SJSA1 (cell line): Measurements from ENCODE around the gene ENDOU. TPM values are rescaled to one million over a fixed set of nuclear protein-coding genes. Genes with fewer than 3 reads are reported as not detected.

Source experiments
- DNase-seq, 2 experiments: peaks; one replicate each; pipeline ENCODE4 v3.0.0-alpha.2; 2015 to 2020; ENCODE audit warnings: low spot score in 2 of 2, low read depth in 1 of 2
- H3K27ac ChIP-seq: fragments of 250-450 bp; sonication (Bioruptor Pico); 2 replicates; pipeline ENCODE4 v1.5.1; 2020; ENCODE audit warnings: mild to moderate bottlenecking, moderate library complexity
- H3K27me3 ChIP-seq: fragments of 250-450 bp; sonication (Bioruptor Pico); replicated peaks from 2 replicates; pipeline ENCODE4 v1.5.1; 2020; ENCODE audit warnings: mild to moderate bottlenecking, moderate library complexity
- H3K36me3 ChIP-seq: fragments of 250-450 bp; sonication (Bioruptor Pico); 2 replicates; pipeline ENCODE4 v1.5.1; 2020; ENCODE audit warnings: mild to moderate bottlenecking
- H3K4me1 ChIP-seq: fragments of 250-450 bp; sonication (Bioruptor Pico); replicated peaks from 2 replicates; pipeline ENCODE4 v1.6.1; 2021; ENCODE audit warnings: mild to moderate bottlenecking
- H3K4me3 ChIP-seq: fragments of 250-450 bp; sonication (Bioruptor Pico); 2 replicates; pipeline ENCODE4 v1.5.1; 2020; ENCODE audit warnings: mild to moderate bottlenecking
- H3K9me3 ChIP-seq: fragments of 250-450 bp; sonication (Bioruptor Pico); replicated peaks from 2 replicates; pipeline ENCODE4 v1.5.1; 2020; ENCODE audit warnings: mild to moderate bottlenecking
- total RNA-seq: library from RNA; depleted of rRNA; stranded (reverse); fragments of >200 nt; shearing (Covaris generic); gene quantifications from 2 replicates; pipeline ENCODE4 v1.2.3, GENCODE V29; 2014; rRNA removed

Gene ENDOU
- not detected in 2 replicates for total RNA-seq

GRCh38 chr12:47725091-47725772, at the start of gene ENDOU:
Gene ENDOU, minus strand, starts transcription at chr12:47725490. Its CDS starts 77 bp downstream, at chr12:47725413.
- H3K36me3 ChIP-seq = no peaks in the 10 kb centered on the region
- no peak for DNase-seq
- no peaks in the 10 kb centered on the region for H3K27me3 ChIP-seq
- H3K4me3 ChIP-seq = no peak within 1 kb of the TSS
- peaks cover 33% of the 10 kb centered on the region for H3K4me1 ChIP-seq
- H3K27ac ChIP-seq = 0 out of 2 replicates have a peak within 1 kb of the TSS, but pooled peaks have one; percentile 18
- no peaks in the 10 kb centered on the region for H3K9me3 ChIP-seq

GRCh38 chr12:47774663-47775062, 49.4 kb upstream of the ENDOU start:
- Histone ChIP-seq H3K27me3 (no peaks in the 10 kb centered on the region), H3K36me3 (no peaks in the 10 kb centered on the region), H3K4me1 (peaks cover 15% of the 10 kb centered on the region), H3K9me3 (no peaks in the 10 kb centered on the region), H3K27ac (no peak overlapping the region), H3K4me3 (no peak overlapping the region)
- no peak for DNase-seq

GRCh38 chr12:47773858-47774580, 48.7 kb upstream of the ENDOU start:
- Histone ChIP-seq H3K27me3 (no peaks in the 10 kb centered on the region), H3K4me1 (peaks cover 17% of the 10 kb centered on the region), H3K9me3 (no peaks in the 10 kb centered on the region), H3K4me3 (peak overlapping the region; percentile 65), H3K36me3 (no peaks in the 10 kb centered on the region), H3K27ac (no peak overlapping the region)
- DNase-seq = no peak

- H3K27ac ChIP-seq = no peak within 1 kb of the TSS
- H3K9me3 ChIP-seq = no peaks in the 10 kb centered on the region
- H3K4me1 ChIP-seq = peaks cover 25% of the 10 kb centered on the region
- peak in 1 of 2 experiments; percentile 34 for DNase-seq
- no peaks in the 10 kb centered on the region for H3K27me3 ChIP-seq
- H3K36me3 ChIP-seq = no peaks in the 10 kb centered on the region
- peak within 1 kb of the TSS; percentile 65 for H3K4me3 ChIP-seq
These were observed 48.0 kb upstream of the ENDOU start, which contains the start of gene SLC48A1 for GRCh38 chr12:47773062-47773857. Gene SLC48A1, plus strand, starts transcription at chr12:47773238. Its CDS starts 67 bp downstream, at chr12:47773305.

GRCh38 chr12:47772738-47773061, 47.4 kb upstream of the ENDOU start:
- peaks cover 28% of the 10 kb centered on the region for H3K4me1 ChIP-seq
- DNase-seq = no peak
- peak overlapping the region; percentile 65 for H3K4me3 ChIP-seq
- H3K9me3 ChIP-seq = no peaks in the 10 kb centered on the region
- H3K36me3 ChIP-seq = no peaks in the 10 kb centered on the region
- no peak overlapping the region for H3K27ac ChIP-seq
- H3K27me3 ChIP-seq = no peaks in the 10 kb centered on the region

GRCh38 chr12:47772094-47772660, 46.9 kb upstream of the ENDOU start:
- H3K4me1 ChIP-seq = peaks cover 32% of the 10 kb centered on the region
- no peak for DNase-seq
- no peaks in the 10 kb centered on the region for H3K27me3 ChIP-seq
- H3K4me3 ChIP-seq = no peak overlapping the region
- no peak overlapping the region for H3K27ac ChIP-seq
- H3K36me3 ChIP-seq = no peaks in the 10 kb centered on the region
- H3K9me3 ChIP-seq = no peaks in the 10 kb centered on the region

- H3K27me3 ChIP-seq = no peaks in the 10 kb centered on the region
- H3K4me1 ChIP-seq = peaks cover 25% of the 10 kb centered on the region
- H3K9me3 ChIP-seq = no peaks in the 10 kb centered on the region
- DNase-seq = no peak
- H3K4me3 ChIP-seq = no peak overlapping the region
- no peaks in the 10 kb centered on the region for H3K36me3 ChIP-seq
- H3K27ac ChIP-seq = no peak overlapping the region
These were observed 46.0 kb upstream of the ENDOU start for GRCh38 chr12:47771304-47771703.

GRCh38 chr12:47770086-47770726, 44.9 kb upstream of the ENDOU start:
- H3K4me1 ChIP-seq = peaks cover 24% of the 10 kb centered on the region
- H3K27ac ChIP-seq = no peak overlapping the region
- DNase-seq = no peak
- no peak overlapping the region for H3K4me3 ChIP-seq
- no peaks in the 10 kb centered on the region for H3K36me3 ChIP-seq
- no peaks in the 10 kb centered on the region for H3K27me3 ChIP-seq
- H3K9me3 ChIP-seq = no peaks in the 10 kb centered on the region

GRCh38 chr12:47769234-47770085, 44.2 kb upstream of the ENDOU start:
- DNase-seq = no peak
- H3K9me3 ChIP-seq = no peaks in the 10 kb centered on the region
- no peaks in the 10 kb centered on the region for H3K27me3 ChIP-seq
- H3K36me3 ChIP-seq = no peaks in the 10 kb centered on the region
- no peak overlapping the region for H3K4me3 ChIP-seq
- H3K4me1 ChIP-seq = peaks cover 24% of the 10 kb centered on the region
- no peak overlapping the region for H3K27ac ChIP-seq

- Histone ChIP-seq H3K27ac (no peak overlapping the region), H3K27me3 (no peaks in the 10 kb centered on the region), H3K9me3 (no peaks in the 10 kb centered on the region), H3K4me1 (peaks cover 19% of the 10 kb centered on the region), H3K36me3 (no peaks in the 10 kb centered on the region), H3K4me3 (no peak overlapping the region)
- peak in 1 of 2 experiments; percentile 49 for DNase-seq
These were observed 43.1 kb upstream of the ENDOU start for GRCh38 chr12:47768323-47768811.

- Histone ChIP-seq H3K4me1 (peaks cover 17% of the 10 kb centered on the region), H3K36me3 (no peaks in the 10 kb centered on the region), H3K9me3 (no peaks in the 10 kb centered on the region), H3K27ac (no peak overlapping the region), H3K27me3 (no peaks in the 10 kb centered on the region), H3K4me3 (no peak overlapping the region)
- DNase-seq = no peak
These were observed 42.0 kb upstream of the ENDOU start for GRCh38 chr12:47767216-47767724.

- H3K27ac ChIP-seq = no peak overlapping the region
- no peaks in the 10 kb centered on the region for H3K27me3 ChIP-seq
- H3K4me1 ChIP-seq = peaks cover 17% of the 10 kb centered on the region
- no peaks in the 10 kb centered on the region for H3K9me3 ChIP-seq
- no peaks in the 10 kb centered on the region for H3K36me3 ChIP-seq
- no peak for DNase-seq
- no peak overlapping the region for H3K4me3 ChIP-seq
These were observed 41.4 kb upstream of the ENDOU start for GRCh38 chr12:47766502-47767215.
